ENCODE data around the gene TRIM9.
"Not testable (repeated sequence)": the region's sequence is repeated elsewhere in the genome, so short reads cannot be mapped to it uniquely, and the experiment has no call there.

Gene TRIM9

GRCh38 chr14:50955373-50956043 is 139.4 kb downstream of the TRIM9 start:
- no peak for DNase-seq

DNA sequence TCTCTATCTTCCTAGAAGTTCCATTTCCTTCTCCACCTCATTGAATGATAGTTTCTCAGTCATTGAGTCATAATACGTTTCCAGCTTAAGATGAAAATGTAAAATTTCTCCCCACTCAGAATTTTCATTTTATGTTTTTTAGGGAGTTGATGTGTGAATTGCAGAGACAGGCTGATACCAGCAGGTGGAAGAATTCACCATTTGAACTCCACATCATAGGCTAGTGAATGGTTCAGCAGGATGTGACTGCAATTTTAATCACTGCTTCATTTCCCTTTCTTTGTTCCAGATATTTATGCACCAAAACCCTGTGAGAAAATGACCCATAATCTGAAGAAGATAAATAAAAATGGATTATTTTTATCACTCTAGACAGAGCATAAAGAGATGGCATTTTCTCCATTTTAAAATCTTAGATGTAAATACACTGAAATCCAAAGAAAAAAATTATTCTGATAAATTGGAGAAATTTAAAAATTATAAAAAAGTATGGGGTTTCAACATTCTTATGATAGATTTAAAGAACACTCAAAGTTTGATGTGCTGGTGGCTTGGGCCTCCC is 140.0 kb downstream of the TRIM9 start:
- DNase-seq: no peak

GRCh38 chr14:50953502-50953901 is 141.4 kb downstream of the TRIM9 start:
- no peak for DNase-seq

DNA sequence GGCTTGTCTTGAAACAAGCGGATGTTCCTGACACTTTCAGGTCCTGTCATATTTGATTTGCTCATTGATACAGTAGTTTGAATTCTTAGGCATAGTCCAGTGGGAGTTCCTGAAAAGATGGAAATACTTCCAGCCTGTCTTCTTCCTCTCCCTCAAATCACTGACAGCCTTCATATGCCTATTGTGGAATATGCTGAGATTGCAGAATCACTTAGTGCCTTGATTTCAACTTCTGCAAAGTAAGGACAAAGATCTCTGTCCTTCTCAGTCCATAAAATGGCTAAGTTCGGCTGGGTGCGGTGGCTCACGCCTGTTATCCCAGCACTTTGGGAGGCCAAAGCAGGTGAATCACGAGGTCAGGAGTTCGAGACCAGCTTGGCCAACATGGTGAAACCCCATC is 143.9 kb downstream of the TRIM9 start:
- no peak for DNase-seq

DNA sequence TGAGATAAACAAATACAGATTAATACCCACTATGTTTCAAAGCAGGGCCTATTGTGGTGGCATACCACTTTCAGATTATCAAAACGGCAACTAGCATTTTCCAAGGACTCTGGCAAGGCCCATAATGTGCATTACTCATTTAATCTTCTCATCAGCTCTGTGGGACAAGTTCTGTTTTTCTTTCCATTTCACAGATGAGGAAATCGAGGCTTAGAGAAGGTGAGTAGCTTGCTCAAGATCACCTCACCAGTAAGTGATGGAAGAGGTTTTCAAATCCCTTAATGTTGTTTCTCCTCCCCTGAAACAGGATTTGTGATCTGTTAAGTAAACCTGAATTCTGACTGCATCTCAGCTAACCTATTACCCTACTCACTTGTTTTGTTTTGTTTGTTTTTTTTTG is 146.7 kb downstream of the TRIM9 start:
- DNase-seq: no peak

DNA sequence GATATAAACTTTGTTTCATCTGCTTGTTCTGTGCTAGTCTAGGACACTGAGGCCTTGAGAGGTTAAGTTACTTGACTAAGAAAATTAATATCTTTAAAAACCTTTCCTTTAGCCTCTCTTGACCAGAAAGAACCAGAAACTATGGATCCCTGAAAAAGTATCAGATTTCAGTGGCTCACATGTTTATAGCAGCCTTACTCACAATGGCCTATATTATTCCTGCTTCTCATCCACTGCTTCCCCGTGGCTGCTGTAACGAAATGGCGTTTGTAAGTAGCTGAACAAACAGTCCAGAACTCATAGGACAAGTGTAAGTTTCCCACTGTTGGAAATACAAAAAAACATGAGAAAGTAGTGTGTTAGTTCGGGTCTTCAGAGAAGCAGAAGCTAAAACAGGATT is 147.5 kb downstream of the TRIM9 start:
- no peak for DNase-seq

- DNase-seq: no peak
Measured at GRCh38 chr14:50946234-50946935, 148.5 kb downstream of the TRIM9 start.

- DNase-seq: no peak
Measured at GRCh38 chr14:50944647-50945413, 150.1 kb downstream of the TRIM9 start.

GRCh38 chr14:50943943-50944646 is 150.8 kb downstream of the TRIM9 start, which contains the start of gene PYGL:
Gene PYGL (minus strand): TSS chr14:50944483. CDS start chr14:50944403, 80 bp downstream.
- DNase-seq: peak; percentile 83

DNA sequence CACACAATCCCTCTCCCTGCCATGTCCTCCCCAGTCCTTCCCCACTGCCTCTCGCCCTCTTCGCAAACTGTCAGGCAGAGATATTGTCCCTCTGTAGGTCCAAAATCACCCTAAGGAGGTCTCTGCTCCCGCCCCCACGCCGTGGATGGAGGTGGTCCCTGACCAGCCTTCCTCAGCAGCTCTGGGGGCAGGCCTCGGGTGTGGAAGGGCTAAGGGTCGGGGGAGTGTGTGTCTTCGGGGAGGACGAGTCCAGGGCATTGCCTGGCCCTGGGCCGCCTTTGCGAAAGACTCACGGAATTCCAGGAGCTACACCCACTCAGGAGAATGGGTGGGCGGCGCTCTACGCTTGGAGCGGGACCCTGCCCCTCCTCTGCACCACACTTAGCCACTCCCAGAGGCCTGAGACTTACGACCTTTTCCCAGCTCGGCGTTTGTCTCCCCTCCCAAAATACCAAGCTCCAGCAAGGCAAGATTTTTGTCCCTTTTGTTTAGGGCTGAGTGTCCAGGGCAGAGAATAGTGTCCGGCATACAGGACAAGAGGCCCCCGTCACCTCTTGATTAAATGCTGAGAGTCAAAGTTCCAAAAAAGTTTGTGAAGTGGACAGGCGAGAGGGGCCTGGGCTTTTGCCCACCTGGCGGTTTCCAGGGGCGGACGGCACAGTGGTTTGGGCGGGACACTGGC is 151.5 kb downstream of the TRIM9 start:
- DNase-seq: peak; percentile 54

DNA sequence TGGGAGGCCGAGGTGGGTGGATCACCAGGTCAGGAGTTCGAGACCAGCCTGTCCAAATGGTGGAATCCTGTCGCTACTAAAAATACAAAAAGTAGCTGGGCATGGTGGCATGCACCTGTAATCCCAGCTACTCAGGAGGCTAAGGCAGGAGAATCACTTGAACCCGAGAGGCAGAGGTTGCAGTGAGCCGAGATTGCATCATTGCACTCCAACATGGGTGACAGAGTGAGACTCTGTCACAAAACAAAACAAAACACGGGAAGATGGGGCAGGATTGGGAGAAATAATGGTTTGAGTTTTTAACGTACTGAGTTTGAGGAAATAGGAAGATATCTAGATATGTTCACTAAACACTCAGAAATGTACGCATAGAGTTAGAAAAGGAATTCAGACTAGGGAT is 153.3 kb downstream of the TRIM9 start:
- not testable (repeated sequence) for DNase-seq

- no peak for DNase-seq
Measured at GRCh38 chr14:50941151-50941550, 153.8 kb downstream of the TRIM9 start.

DNA sequence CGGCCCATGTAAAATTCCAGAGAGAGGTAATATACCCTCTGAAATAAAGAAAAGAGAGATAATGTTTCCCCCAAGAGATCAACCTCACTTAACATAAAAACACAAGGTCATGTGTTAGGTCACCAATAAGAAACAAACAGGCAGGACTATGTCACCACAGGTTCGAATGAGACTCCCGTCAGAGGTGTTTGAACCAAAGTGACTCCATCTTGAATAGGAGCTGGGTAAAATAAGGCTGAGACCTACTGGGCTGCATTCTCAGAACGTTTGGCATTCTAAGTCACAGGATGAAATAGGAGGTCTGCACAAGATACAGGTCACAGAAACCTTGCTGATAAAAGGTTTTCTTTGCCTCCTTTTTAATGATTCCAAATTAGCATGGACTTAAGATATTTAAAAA is 157.1 kb downstream of the TRIM9 start:
- no peak for DNase-seq

DNA sequence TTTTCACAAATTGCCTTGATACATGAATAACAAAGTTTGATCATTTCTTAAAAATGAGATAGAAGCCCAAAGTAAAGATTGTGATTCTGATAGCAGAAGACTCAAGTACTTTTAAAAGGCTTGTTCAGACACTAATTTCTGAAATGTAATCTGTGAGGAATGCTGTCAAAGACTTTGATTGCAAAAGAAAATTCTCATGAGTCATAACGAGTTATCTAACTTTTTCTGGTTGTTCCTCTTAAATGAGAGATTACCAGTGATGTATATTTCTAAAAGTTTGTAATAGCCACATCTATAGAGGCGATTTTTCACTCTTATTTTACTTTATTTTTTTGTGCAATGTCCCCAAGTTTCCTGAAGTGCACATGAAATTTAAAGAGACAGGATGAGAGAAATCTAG is 157.6 kb downstream of the TRIM9 start:
- no peak for DNase-seq

DNA sequence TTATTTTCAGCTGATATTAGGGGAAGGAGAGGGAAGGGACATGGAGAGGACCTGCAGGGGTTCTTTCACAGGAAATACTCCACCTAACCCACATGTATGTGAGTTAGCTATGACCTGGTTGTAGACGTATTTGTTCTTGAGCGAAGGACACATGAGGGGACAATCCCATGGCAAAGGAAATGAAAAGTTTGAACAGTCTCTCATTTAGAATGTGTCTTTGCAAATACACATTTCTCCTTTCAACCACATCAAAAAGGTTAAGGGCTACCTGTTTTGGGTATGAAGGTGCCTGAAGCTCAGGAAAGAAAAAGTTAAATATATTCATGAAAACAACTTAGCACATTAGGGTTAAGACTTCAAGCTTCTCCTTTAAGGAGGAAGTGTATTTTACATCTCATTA is 158.0 kb downstream of the TRIM9 start:
- DNase-seq: no peak

DNA sequence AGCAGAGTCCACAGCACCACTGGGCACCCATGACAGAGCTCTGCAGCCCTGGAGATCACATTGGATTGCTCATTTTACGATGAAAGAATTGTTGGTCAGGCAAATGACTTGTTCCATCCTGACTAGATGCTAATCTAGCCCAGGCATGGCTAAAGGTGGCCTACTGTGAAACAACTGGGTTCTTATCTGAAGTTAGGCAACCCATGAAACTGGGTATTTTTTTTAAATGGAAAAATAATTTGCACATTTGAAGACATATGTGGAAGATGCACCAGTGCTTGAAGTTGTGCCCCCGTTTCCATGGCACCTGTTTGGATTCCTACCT is 158.9 kb downstream of the TRIM9 start:
- DNase-seq: no peak

DNA sequence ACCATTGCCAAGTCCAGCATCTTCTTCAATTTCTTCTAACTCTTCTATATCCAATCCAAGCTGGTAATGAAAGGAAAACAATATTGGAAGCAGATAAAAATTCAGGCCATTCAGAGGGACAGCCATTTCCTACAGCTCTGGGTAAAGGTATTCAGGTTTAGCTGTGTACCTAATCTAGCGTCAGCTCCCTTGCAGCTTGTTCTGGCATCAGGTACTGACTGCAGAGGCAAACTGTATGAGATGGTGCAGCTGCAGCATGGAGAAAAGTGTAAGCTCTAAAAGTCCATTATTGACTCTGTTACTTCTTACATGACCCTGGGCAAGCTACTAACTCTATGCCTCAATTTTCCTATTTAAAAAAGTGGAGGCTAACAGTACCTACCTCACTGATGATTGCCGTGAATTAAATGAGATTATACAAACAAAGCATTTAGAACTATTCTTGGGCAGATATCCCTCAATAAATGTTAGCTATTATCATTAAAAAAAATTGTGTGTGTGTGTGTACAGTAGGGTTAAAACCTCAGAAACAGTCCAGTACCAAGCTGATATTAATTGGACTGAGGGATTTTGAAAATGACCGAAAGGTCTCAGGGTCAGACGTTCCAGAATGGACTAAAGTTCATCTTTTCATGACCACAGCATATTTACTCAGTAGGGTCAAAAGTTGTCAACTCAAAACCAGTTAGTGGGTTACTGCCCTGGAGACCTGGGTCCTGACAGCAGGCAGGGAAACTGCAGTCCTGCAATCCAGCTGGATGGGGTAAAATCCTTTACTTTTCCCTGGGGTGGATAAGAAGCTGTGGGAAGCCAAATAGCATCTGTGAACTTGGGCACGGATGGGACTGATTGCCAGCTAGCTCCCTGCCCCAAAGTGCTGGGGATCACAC is 159.5 kb downstream of the TRIM9 start:
- no peak for DNase-seq

GRCh38 chr14:50932592-50933495 is 162.1 kb downstream of the TRIM9 start:
- DNase-seq: no peak

GRCh38 chr14:50932156-50932555 is 162.7 kb downstream of the TRIM9 start:
- no peak for DNase-seq

GRCh38 chr14:50931559-50931958 is 163.3 kb downstream of the TRIM9 start:
- no peak for DNase-seq

Measured in right forelimb (tissue), 1 donor.